GM11168 (cell line): ENCODE results near the gene ZEB1.

Experiments
- in situ Hi-C: fragments of 300-500 bp; cut with MboI; formaldehyde crosslinking; loops from one replicate; pipeline ENCODE4 v1.12.0; 2022; ENCODE audit warnings: low sequenced_read_pairs; ENCODE audit not compliant: unreplicated experiment

Gene ZEB1

GRCh38 chr10:31476088-31476487 is 157.1 kb downstream of the ZEB1 start:
- in situ Hi-C loops: no loop called here

DNA sequence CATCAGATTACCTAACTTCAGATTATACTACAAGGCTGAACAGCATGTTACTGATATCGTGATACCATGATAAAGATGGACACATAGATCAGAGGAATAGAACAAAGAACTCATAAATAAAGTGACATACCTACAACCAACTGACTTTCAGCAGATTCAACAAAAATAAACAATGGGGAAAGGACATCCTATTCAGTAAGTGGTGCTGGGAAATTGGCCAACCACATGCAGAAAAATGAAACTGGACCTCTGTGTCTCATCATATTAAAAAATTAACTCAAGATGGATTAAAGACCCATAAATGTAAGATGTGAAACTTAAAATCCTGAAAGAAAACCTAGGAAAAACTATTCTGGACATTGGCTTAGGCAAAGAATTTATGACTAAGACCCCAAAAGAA is 158.6 kb downstream of the ZEB1 start:
- in situ Hi-C loops: no loop called here

GRCh38 chr10:31479752-31480151 is 160.7 kb downstream of the ZEB1 start:
- in situ Hi-C loops: no loop called here

DNA sequence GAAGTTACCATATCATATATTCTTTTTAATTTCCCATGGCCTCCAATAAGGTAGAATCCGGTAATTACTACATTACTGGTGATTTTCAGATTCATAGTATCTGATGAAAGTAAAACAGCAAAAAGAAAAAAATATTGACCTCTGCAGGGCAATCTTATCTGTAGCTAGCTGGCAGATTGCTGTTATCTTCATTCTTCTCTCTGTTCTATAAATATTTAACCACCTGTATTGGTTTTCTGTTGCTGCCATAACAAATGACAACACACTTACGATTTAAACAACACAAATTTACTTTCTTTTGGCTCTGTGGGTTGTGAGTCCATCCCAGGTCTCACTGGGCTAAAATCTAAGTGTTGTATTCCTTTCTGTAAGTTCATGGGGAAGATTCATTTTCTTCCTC is 164.5 kb downstream of the ZEB1 start:
- in situ Hi-C loops: no loop called here

- in situ Hi-C loops: no loop called here
Observed at GRCh38 chr10:31484431-31485135, 165.6 kb downstream of the ZEB1 start.

- in situ Hi-C loops: no loop called here
Observed at GRCh38 chr10:31490858-31491504, 172.0 kb downstream of the ZEB1 start.

GRCh38 chr10:31507427-31507826 is 188.4 kb downstream of the ZEB1 start:
- in situ Hi-C loops: loop anchor here (25.0 kb wide), 1 partner anchor 720 kb away; no protein-coding TSS in a partner anchor

DNA sequence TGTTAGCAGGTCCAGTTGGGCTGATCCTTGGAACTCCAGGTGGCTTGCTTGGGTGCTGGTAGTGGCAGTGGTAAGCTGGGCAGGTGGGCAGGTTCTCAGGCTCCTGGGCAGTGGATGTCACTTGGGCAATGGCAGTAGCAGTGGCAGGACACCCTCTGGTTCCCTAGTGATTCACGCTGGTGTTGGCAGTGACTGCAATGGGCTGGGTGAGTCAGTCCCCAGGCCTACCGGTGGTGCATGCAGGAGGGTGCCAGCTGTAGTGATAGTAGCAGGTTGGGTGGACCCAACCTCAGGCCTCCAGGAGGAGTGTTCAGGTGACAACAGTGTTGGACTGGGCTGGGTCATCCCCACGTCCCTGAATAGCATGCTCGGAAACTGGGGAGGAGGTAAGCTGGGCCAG is 189.2 kb downstream of the ZEB1 start:
- in situ Hi-C loops: loop anchor here (25.0 kb wide), 1 partner anchor 721 kb away; no protein-coding TSS in a partner anchor

DNA sequence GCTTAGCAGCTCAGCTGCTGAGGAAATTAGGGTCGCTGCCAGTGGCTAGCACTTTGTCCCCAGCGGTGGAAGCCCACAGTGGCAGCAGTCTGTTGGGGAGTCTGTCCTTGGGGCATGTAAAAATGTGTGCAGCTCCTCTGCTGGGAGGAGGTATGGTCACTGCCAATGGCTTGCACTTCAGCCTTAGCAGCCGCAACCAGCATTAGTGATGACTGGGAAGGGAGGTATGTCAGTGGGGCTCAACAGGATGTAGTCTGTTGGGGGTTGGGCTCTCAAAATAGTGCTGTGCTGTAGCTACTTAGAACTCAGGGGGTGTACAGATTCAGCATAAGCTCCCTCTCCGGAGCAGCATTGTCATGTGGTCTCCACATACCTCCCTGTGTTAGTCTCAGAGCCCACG is 189.9 kb downstream of the ZEB1 start:
- in situ Hi-C loops: loop anchor here (25.0 kb wide), 1 partner anchor 722 kb away; no protein-coding TSS in a partner anchor

GRCh38 chr10:31509989-31510388 is 191.0 kb downstream of the ZEB1 start:
- in situ Hi-C loops: loop anchor here (25.0 kb wide), 1 partner anchor 723 kb away; no protein-coding TSS in a partner anchor

- in situ Hi-C loops: loop anchor here (25.0 kb wide), 1 partner anchor 728 kb away; no protein-coding TSS in a partner anchor
Observed at GRCh38 chr10:31515116-31515515, 196.1 kb downstream of the ZEB1 start.

DNA sequence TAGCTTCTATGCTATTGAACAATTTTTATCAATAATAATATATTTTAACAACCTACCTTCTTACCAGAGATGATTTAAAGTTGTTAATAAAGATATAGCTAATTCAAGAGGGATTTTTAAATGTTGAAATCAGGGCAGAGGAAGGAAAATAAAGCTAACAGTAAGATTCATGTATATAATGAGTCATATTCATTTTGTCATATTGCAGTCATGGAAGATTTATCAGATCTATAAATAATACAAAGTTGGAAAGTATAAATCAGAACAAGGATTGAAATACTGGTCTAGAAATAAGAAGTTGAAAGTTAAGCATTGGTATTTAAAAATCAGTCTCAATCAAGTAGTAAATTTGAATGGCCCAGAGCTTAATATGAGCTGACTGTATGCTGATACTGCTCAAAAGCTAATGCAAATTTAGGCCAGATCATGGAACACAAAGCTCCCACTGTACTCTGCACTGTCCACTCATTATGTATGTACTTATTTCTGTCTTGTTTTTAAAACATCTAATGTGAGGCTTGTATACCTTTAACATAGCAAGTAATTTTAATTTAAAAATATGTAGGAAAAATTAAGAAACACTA is 196.9 kb downstream of the ZEB1 start:
- in situ Hi-C loops: loop anchor here (25.0 kb wide), 1 partner anchor 729 kb away; no protein-coding TSS in a partner anchor

DNA sequence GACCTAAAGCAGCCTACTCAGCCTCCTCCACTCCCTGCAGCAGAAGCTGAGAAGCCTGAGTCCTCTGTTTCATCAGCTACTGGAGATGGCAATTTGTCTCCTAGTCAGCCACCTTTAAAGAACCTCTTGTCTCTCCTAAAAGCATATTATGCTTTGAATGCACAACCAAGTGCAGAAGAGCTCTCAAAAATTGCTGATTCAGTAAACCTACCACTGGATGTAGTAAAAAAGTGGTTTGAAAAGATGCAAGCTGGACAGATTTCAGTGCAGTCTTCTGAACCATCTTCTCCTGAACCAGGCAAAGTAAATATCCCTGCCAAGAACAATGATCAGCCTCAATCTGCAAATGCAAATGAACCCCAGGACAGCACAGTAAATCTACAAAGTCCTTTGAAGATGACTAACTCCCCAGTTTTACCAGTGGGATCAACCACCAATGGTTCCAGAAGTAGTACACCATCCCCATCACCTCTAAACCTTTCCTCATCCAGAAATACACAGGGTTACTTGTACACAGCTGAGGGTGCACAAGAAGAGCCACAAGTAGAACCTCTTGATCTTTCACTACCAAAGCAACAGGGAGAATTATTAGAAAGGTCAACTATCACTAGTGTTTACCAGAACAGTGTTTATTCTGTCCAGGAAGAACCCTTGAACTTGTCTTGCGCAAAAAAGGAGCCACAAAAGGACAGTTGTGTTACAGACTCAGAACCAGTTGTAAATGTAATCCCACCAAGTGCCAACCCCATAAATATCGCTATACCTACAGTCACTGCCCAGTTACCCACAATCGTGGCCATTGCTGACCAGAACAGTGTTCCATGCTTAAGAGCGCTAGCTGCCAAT is 202.2 kb downstream of the ZEB1 start:
- in situ Hi-C loops: loop anchor here (25.0 kb wide), 1 partner anchor 734 kb away; no protein-coding TSS in a partner anchor

GRCh38 chr10:31522820-31523219 is 203.8 kb downstream of the ZEB1 start:
- in situ Hi-C loops: loop anchor here (25.0 kb wide), 1 partner anchor 736 kb away; no protein-coding TSS in a partner anchor

GRCh38 chr10:31524460-31524859 is 205.4 kb downstream of the ZEB1 start:
- in situ Hi-C loops: loop anchor here (25.0 kb wide), 1 partner anchor 737 kb away; no protein-coding TSS in a partner anchor

GRCh38 chr10:31526178-31526577 is 207.2 kb downstream of the ZEB1 start:
- in situ Hi-C loops: no loop called here

GRCh38 chr10:31526681-31527080 is 207.7 kb downstream of the ZEB1 start:
- in situ Hi-C loops: no loop called here

GRCh38 chr10:31528831-31529230 is 209.8 kb downstream of the ZEB1 start:
- in situ Hi-C loops: no loop called here

DNA sequence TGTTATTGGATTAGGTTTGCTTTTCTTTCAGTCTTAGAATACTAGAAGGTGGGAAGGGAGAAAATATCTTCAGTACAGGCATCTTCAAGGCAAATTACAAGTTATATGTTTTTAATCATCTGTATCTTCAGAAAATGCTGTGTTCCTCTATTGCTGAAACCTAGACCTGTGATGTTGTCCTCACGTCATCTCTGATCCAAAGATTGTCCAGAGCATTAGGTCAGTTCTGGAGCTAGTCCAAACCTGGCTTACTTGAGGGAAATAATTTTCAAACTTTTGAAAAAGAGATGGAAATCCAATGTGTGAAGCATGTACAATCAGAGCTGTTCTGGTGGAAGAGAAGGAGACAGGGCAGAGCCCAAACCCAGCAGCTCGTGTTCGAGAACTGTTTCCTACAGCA is 217.3 kb downstream of the ZEB1 start:
- in situ Hi-C loops: no loop called here

DNA sequence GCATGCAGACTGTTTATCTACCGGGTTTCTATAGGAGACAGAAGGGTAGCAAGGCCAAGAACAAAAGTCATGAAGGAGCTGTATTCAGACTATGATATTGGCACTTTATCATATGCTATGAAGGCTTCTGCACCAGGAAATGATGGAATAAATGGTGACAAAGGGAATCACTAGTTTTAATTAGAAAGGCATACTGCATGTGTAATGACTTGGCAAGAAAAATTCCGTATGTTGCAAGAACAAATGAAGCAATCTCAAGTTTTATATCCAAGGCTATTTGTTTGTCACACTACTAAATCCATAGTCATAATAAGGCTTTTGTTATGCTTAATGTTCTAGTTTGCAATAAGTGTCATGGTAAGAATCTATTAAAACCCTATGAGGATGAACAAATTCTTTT is 230.9 kb downstream of the ZEB1 start:
- in situ Hi-C loops: no loop called here
